HG03342 (cell line): ENCODE measurements around the gene CACNA2D3.
"Not testable (repeated sequence)": the region's sequence is repeated elsewhere in the genome, so short reads cannot be mapped to it uniquely, and the experiment has no call there.

Experiments used
- ATAC-seq: cut with Tn5 transposase; IDR thresholded peaks from one replicate; pipeline ENCODE4 v1.9.1; 2021; ENCODE audit warnings: mild to moderate bottlenecking, moderate library complexity; ENCODE audit not compliant: unreplicated experiment

CACNA2D3 gene

GRCh38 chr3:54608041-54608440, 485.7 kb downstream of the CACNA2D3 start:
- ATAC-seq, result no peak

DNA sequence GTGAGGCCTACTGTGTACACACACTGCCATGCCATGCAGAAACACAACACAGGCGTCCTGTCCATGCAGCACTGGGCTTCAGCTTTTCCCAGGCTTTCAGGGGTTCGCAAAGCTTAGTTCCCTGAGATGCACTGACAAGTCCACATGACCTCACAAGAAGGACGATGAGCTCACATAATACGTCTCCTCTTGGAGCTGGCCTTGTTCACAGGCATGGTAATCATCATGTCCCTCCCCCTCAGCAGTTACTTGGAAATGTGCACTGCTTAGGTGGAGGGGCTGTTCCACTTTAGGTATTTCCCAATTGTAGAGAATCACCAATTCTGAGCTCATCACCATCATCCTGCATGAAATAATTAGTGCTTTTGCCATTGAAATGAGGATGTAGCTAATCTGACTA, 496.7 kb downstream of the CACNA2D3 start:
- no peak for ATAC-seq

- ATAC-seq, result no peak
Measured at GRCh38 chr3:54619531-54619930, 497.2 kb downstream of the CACNA2D3 start.

DNA sequence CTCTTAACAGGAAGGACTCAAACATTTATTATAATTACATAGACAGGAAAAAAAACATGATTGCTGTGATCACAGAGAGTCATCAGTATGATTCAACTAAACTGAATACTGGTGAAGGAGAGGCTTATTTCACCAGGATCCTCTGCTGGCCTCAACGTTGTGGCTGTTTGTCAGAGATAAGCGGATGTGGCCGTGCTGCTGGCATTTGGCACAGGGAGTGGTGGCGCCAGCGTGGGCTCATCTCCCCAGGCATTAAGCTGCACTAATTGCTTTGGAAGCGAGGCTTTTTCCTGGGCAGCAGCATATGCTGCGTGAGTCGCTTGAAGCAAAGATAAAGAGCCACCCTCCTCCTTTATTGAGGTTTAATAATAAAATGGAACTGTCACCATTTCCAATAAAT, 498.8 kb downstream of the CACNA2D3 start:
- ATAC-seq, result no peak

DNA sequence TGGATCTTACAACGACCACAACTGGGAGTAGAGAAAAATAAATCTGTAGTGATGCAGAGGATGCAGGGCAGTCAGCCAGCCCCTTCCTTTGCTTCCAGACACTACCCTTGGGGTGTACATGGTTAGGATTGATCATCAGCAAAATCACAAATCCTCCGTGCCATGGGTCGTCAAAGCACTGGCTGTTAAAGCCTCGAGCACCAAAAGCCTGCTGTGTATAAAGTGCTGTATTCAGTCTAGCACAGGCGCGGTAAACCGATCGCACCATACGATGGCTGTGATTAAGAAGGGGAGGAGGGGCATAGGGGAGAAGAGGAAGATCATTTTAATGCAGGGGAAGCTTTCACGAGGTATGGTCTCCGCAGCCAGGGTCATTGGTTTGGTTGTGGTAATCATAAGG, 500.3 kb downstream of the CACNA2D3 start:
- ATAC-seq, result no peak

DNA sequence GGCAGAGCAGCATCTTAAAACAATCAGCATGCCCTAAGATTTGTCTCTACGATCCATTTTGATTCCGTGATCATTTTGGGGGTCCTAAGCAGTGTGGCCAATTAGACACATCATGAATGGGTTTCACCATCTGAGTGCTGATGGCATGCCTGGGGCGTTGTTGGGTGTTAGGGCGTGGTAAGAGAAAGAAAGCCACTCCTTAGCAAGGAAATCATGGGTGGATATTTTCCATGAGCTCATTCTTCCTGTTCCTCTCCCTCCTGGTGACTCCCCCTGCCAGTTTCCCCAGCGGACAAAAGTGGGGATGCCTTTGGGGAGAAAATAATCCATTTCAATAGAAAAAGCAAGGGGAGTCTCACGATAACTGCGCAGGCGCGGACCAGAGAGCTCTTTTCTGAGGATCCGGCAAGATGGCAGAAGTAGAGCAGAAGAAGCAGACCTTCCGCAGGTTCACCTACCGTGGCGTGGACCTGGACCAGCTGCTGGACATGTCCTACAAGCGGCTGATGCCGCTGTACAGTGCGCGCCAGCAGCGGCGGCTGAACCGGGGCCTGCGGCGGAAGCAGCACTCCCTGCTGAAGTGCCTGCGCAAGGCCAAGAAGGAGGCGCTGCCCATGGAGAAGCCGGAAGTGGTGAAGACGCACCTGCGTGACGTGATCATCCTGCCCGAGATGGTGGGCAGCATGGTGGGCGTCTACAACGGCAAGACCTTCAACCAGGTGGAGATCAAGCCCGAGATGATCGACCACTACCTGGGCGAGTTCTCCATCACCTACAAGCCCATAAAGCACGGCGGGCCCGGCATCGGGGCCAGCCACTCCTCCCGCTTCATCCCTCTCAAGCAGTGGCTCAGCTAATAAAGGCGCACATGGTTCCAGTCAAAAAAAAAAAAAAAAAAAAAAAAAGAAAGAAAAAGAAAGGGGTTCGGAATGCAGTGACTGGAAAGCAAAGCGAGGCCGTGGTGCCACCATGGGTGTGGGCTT, 503.7 kb downstream of the CACNA2D3 start:
- ATAC-seq, result no peak

- no peak for ATAC-seq
Measured at GRCh38 chr3:54628888-54629441, 506.6 kb downstream of the CACNA2D3 start.

DNA sequence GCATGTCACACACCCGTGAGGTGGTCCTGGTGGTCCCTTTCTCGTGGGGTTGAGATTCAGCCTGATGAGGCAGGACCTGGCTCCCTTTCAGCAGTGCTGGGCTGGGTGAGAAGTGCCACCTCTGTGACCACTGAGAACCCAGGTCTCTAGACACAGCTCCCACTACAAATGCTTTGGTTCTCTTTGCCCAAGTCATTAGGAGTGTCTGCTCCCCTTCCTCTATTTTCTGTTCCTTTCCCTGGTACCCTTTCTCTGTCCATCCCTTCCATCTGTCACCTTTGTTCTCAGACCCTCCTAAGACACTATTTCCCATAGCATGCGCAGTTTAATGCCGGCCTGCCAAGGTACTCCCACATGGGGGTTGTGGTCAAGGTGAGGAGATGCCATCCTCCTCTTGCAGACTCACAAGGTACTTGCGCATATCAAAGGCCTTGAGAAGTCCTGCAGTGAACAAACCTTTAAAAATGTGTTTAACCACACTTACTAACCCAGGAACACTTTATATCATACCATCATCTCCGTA, 507.8 kb downstream of the CACNA2D3 start:
- no peak for ATAC-seq

GRCh38 chr3:54631001-54631400, 508.6 kb downstream of the CACNA2D3 start:
- ATAC-seq, result not testable (repeated sequence)

DNA sequence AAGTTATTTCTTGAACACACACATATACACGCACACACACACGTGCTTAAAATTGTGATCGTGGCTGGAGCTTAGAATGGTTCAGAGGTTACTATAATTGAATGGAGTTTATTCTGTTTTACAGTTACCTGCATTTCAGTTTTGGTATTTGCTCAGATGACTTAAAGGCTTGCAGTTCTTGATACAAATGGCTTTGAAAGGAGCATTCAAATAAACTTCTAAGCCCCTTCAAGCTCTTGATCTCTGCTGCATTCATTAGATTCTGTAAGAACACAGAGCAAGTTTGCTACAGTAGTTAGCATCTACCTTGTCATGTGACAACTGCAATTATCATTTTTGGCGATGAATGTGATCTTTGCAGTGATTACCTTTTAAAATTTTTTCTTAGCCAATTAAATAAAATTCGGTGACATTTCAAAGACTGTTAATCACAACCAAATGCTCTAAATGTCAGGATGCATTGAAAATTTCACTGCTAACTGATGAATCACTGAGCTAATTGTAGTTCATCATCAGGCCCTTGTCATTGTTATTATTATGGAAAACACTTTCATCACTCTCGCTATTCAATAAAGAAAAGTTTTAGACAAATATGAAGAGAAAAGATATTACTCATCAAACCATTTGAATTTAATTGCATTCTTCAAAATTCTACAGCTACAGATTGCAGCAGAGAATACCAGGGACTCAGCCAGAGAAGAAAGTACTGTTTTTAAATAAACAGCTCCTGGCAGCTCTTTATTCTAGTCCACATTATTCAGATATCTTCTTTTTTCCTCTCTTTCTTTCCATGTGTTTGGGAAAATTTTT, 509.4 kb downstream of the CACNA2D3 start:
- ATAC-seq, result no peak

DNA sequence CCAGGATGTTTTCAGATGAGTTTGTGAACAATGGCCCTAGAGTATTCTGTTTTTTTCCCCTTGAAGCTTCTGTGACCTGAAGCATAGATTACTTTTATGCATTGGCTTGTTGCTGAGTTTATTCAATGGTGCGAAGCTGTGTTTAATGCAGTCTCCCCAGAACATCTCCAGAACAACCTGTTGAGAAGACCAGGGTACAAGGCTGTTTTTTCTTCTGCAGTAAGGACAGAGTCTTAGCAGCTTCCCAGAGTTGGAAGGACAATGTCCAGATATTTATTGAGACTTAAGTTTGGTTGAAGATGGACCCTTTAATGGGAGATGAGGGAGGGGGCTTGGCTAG, 509.9 kb downstream of the CACNA2D3 start:
- no peak for ATAC-seq

- ATAC-seq, result no peak
Measured at GRCh38 chr3:54632834-54633233, 510.5 kb downstream of the CACNA2D3 start.

- no peak for ATAC-seq
Measured at GRCh38 chr3:54633444-54634121, 511.2 kb downstream of the CACNA2D3 start.

GRCh38 chr3:54634122-54634469, 511.7 kb downstream of the CACNA2D3 start:
- ATAC-seq, result no peak

DNA sequence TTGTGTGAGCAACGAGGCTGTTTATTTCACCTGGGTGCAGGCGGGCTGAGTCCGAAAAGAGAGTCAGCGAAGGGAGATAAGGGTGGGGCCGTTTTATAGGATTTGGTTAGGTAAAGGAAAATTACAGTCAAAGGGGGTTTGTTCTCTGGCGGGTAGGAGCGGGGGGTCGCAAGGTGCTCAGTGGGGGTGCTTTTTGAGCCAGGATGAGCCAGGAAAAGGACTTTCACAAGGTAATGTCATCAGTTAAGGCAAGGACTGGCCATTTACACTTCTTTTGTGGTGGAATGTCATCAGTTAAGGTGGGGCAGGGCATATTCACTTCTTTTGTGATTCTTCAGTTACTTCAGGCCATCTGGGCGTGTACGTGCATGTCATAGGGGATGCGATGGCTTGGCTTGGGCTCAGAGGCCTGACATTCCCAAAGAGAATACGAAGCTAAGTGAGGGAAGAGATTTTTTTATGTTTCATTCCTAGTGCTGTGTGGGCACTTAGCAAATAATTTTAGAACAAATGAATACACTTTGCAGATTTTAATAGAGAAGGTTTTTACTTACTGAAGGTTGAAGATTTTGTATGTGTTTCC, 517.5 kb downstream of the CACNA2D3 start:
- not testable (repeated sequence) for ATAC-seq

DNA sequence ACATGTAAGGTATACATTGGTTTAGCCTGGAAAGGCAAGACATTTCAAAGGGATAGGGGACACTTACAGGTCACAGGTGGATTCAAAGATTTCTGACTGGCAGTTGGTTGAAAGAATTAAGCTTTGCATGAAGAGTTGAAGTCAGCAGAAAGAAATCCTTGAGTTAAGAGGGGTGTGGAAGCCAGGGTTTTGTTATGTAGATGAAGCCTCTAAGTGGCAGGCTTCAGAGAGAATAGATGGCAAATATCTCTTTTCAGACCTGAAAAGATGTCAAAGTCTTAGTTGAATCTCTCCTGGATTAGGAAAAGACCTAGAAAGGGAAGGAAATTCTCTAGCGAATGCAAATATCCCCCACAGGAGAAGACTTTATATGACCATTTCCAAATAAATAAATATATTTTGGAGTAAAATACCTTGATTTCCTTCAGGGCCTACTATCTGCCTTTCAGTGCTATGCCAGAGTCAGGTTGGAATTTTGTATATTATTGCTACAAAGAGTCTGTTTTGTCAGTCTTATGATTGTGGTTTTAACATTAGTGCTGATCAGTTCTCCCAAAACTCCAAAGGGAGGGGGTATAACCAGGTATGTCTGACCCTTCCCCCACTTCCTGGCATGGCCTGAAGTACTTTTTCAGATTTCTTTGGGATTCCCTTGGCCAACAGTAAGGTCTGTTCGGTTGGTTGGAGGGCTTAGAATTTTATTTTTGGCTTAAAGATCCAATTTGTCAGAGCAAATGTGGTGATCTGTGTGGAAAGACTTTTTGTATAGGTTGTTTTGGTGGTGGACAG, 519.1 kb downstream of the CACNA2D3 start:
- no peak for ATAC-seq

- no peak for ATAC-seq
Measured at GRCh38 chr3:54642147-54642546, 519.8 kb downstream of the CACNA2D3 start.

GRCh38 chr3:54647721-54648120, 525.4 kb downstream of the CACNA2D3 start:
- no peak for ATAC-seq

DNA sequence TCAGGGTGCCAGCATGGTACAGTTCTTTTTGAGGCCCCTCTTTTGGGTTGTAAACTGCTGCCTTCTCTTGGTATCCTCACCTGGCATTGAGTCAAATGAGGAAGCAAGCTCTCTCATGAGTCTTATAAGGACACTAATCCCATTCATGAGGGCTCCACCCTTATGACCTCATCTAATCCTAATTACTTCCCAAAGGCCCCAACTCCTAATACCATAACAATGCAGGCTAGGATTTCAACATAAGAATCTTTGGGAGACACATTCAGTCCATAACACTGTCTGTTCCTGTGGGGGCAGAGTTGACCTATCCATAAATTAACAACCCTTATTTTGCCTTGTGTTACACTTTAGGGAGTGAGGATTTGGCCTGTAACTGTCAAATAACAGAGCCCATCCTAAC, 527.2 kb downstream of the CACNA2D3 start:
- ATAC-seq, result no peak
